RWPE1 (cell line): Measurements from ENCODE around the gene OAS3.

Source experiments
- CTCF ChIA-PET: fragments of 350-600 bp; sonication (Branson Sonifier 250); formaldehyde crosslinking; extraction: SDS; loops from one replicate; lab custom pipeline; 2021; lab: Yijun Ruan, JAX
- POLR2A ChIA-PET: fragments of 400-600 bp; formaldehyde crosslinking; extraction: SDS; loops from one replicate; lab custom pipeline; 2020; ENCODE audit warnings: antibody characterized with exemption; ENCODE audit not compliant: low non-redundant PET; lab: Yijun Ruan, JAX
- DNase-seq: peaks from one replicate; pipeline ENCODE4 v3.0.0; 2012; ENCODE audit warnings: low spot score
- H3K27ac ChIP-seq: fragments of 450-650 bp; 2 replicates; pipeline ENCODE4 v1.5.1; 2017
- CTCF ChIP-seq: fragments of 450-650 bp; conservative IDR thresholded peaks from 2 replicates; pipeline ENCODE4 v1.5.1; 2017; ENCODE audit warnings: low read depth, mild to moderate bottlenecking

The OAS3 gene

GRCh38 chr12:112962561-112962960 lies 24.3 kb downstream of the OAS3 start:
- no peak overlapping the region for H3K27ac ChIP-seq
- CTCF ChIA-PET, result no interaction called here
- TF ChIP-seq CTCF, result no peak
- POLR2A ChIA-PET, result no interaction called here
- DNase-seq, result no peak

GRCh38 chr12:112963227-112963861 lies 25.1 kb downstream of the OAS3 start:
- ChIA-PET CTCF (no interaction called here), POLR2A (no interaction called here)
- TF ChIP-seq CTCF, result no peak
- DNase-seq, result no peak
- H3K27ac ChIP-seq, result no peak overlapping the region

- TF ChIP-seq CTCF, result no peak
- CTCF ChIA-PET, result no interaction called here
- DNase-seq, result no peak
- H3K27ac ChIP-seq, result no peak overlapping the region
- POLR2A ChIA-PET, result no interaction called here
These were observed 25.9 kb downstream of the OAS3 start for GRCh38 chr12:112964067-112964670.

GRCh38 chr12:112964915-112965314 lies 26.6 kb downstream of the OAS3 start:
- ChIA-PET CTCF (no interaction called here), POLR2A (no interaction called here)
- no peak for DNase-seq
- TF ChIP-seq CTCF, result no peak
- H3K27ac ChIP-seq, result no peak overlapping the region

GRCh38 chr12:112965643-112966042 lies 27.4 kb downstream of the OAS3 start:
- no peak for DNase-seq
- no peak for TF ChIP-seq CTCF
- no peak overlapping the region for H3K27ac ChIP-seq
- POLR2A ChIA-PET, result no interaction called here
- CTCF ChIA-PET, result no interaction called here

GRCh38 chr12:112967306-112967705 lies 29.0 kb downstream of the OAS3 start:
- CTCF ChIA-PET, result no interaction called here
- POLR2A ChIA-PET, result no interaction called here
- DNase-seq, result no peak
- H3K27ac ChIP-seq, result no peak overlapping the region
- TF ChIP-seq CTCF, result no peak
